SK-MEL-5 (cell line): ENCODE data around the gene PREX1. TPM values are rescaled to one million over a fixed set of nuclear protein-coding genes. Genes with fewer than 3 reads are reported as not detected.

Experiments used
- DNase-seq: peaks from one replicate; pipeline ENCODE4 v3.0.0-alpha.2; 2016; ENCODE audit warnings: low read depth, low spot score
- in situ Hi-C: cut with HindIII; loops from 2 replicates; pipeline ENCODE4 v1.10.0; 2016; ENCODE audit warnings: low sequenced_read_pairs, high pct_unique_total_duplicates, low pct_unique_long_range_greater_than_20kb
- total RNA-seq: library from RNA; depleted of rRNA; stranded (reverse); fragments of >200 nt; shearing (Covaris generic); gene quantifications from 2 replicates; pipeline ENCODE4 v1.2.3, GENCODE V29; 2014

The PREX1 gene
- total RNA-seq, 1 experiment from 2014 or later, result 10.0 TPM

GRCh38 chr20:48639899-48640298, 187.9 kb downstream of the PREX1 start:
- in situ Hi-C loops, result no loop called here
- DNase-seq, result no peak

GRCh38 chr20:48638546-48638945, 189.3 kb downstream of the PREX1 start:
- peak; percentile 53 for DNase-seq
- in situ Hi-C loops, result no loop called here

- in situ Hi-C loops, result no loop called here
- DNase-seq, result no peak
Observed at GRCh38 chr20:48637461-48637860, 190.3 kb downstream of the PREX1 start.

GRCh38 chr20:48636301-48636700, 191.5 kb downstream of the PREX1 start:
- in situ Hi-C loops, result no loop called here
- DNase-seq, result no peak

GRCh38 chr20:48635791-48636267, 192.0 kb downstream of the PREX1 start:
- peak; percentile 74 for DNase-seq
- in situ Hi-C loops, result no loop called here

- DNase-seq, result no peak
- in situ Hi-C loops, result no loop called here
Observed at GRCh38 chr20:48635361-48635760, 192.4 kb downstream of the PREX1 start.

GRCh38 chr20:48634641-48635040, 193.2 kb downstream of the PREX1 start:
- in situ Hi-C loops, result no loop called here
- no peak for DNase-seq

- in situ Hi-C loops, result no loop called here
- no peak for DNase-seq
Observed at GRCh38 chr20:48633620-48634257, 194.1 kb downstream of the PREX1 start.

GRCh38 chr20:48632825-48633619, 194.8 kb downstream of the PREX1 start:
- no peak for DNase-seq
- in situ Hi-C loops, result no loop called here

GRCh38 chr20:48632017-48632824, 195.6 kb downstream of the PREX1 start:
- in situ Hi-C loops, result no loop called here
- no peak for DNase-seq

- in situ Hi-C loops, result no loop called here
- DNase-seq, result no peak
Observed at GRCh38 chr20:48631114-48632016, 196.4 kb downstream of the PREX1 start.

GRCh38 chr20:48630342-48631075, 197.3 kb downstream of the PREX1 start:
- no peak for DNase-seq

GRCh38 chr20:48629960-48630315, 197.9 kb downstream of the PREX1 start:
- in situ Hi-C loops, result no loop called here
- no peak for DNase-seq

More at GRCh38 chr20:48630342-48631075, 197.3 kb downstream of the PREX1 start:
- in situ Hi-C loops, result no loop called here

- in situ Hi-C loops, result no loop called here
Observed at GRCh38 chr20:48629069-48629959, 198.5 kb downstream of the PREX1 start.

GRCh38 chr20:48627737-48628128, 200.1 kb downstream of the PREX1 start:
- in situ Hi-C loops, result no loop called here
- no peak for DNase-seq

More at GRCh38 chr20:48629069-48629959, 198.5 kb downstream of the PREX1 start:
- DNase-seq, result no peak
